Parathyroid adenoma (tissue), 2 donors: ENCODE results near the gene CARD9.

Experiments used
- H2AFZ ChIP-seq: fragments of 300-600 bp; sonication (generic); one replicate; pipeline ENCODE4 v1.7.0; 2017; ENCODE audit warnings: antibody characterized with exemption, mild to moderate bottlenecking
- H3K27ac ChIP-seq: fragments of 300-600 bp; sonication (generic); one replicate; pipeline ENCODE4 v1.7.0; 2017
- H3K27me3 ChIP-seq: fragments of 300-600 bp; sonication (generic); one replicate; pipeline ENCODE4 v1.7.0; 2017; ENCODE audit warnings: low read length; ENCODE audit not compliant: control insufficient read depth, insufficient read depth
- H3K36me3 ChIP-seq: fragments of 300-600 bp; sonication (generic); one replicate; pipeline ENCODE4 v1.7.0; 2017; ENCODE audit warnings: low read length; ENCODE audit not compliant: control insufficient read depth, insufficient read depth
- H3K4me1 ChIP-seq: fragments of 300-600 bp; sonication (generic); one replicate; pipeline ENCODE4 v1.7.0; 2017; ENCODE audit warnings: control low read depth
- H3K4me2 ChIP-seq: fragments of 300-600 bp; sonication (generic); one replicate; pipeline ENCODE4 v1.7.0; 2017; ENCODE audit warnings: low read length
- H3K4me3 ChIP-seq: fragments of 300-600 bp; sonication (generic); one replicate; pipeline ENCODE4 v1.7.0; 2017; ENCODE audit warnings: low read depth, low read length
- H3K79me2 ChIP-seq: fragments of 300-600 bp; sonication (generic); one replicate; pipeline ENCODE4 v1.7.0; 2017; ENCODE audit warnings: control low read depth
- H3K9ac ChIP-seq: fragments of 300-600 bp; sonication (generic); one replicate; pipeline ENCODE4 v1.7.0; 2017; ENCODE audit warnings: mild to moderate bottlenecking
- H3K9me3 ChIP-seq: fragments of 300-600 bp; sonication (generic); one replicate; pipeline ENCODE4 v1.7.0; 2017; ENCODE audit warnings: low read length; ENCODE audit not compliant: control insufficient read depth
- CTCF ChIP-seq: fragments of 300-600 bp; sonication (generic); IDR thresholded peaks from one replicate; pipeline ENCODE4 v1.7.0; 2017; ENCODE audit warnings: antibody characterized with exemption, mild to moderate bottlenecking
- donor health status: primary hyperparathyroidism.

Gene CARD9

GRCh38 chr9:136341769-136342168, 31.7 kb downstream of the CARD9 start:
- no peak overlapping the region for H2AFZ ChIP-seq
- no peaks in the 10 kb centered on the region for H3K79me2 ChIP-seq
- no peak overlapping the region for H3K4me2 ChIP-seq
- H3K4me3 ChIP-seq: no peak overlapping the region
- no peaks in the 10 kb centered on the region for H3K9me3 ChIP-seq
- peaks cover 5% of the 10 kb centered on the region for H3K4me1 ChIP-seq
- no peak overlapping the region for H3K27ac ChIP-seq
- no peak overlapping the region for H3K9ac ChIP-seq
- no peak for TF ChIP-seq CTCF
- H3K36me3 ChIP-seq: no peaks in the 10 kb centered on the region
- H3K27me3 ChIP-seq: no peaks in the 10 kb centered on the region

GRCh38 chr9:136341042-136341655, 32.3 kb downstream of the CARD9 start:
- Histone ChIP-seq H3K9me3 (no peaks in the 10 kb centered on the region), H3K27me3 (no peaks in the 10 kb centered on the region), H3K4me1 (peaks cover 5% of the 10 kb centered on the region), H3K27ac (no peak overlapping the region), H2AFZ (no peak overlapping the region), H3K36me3 (no peaks in the 10 kb centered on the region), H3K4me2 (no peak overlapping the region), H3K79me2 (no peaks in the 10 kb centered on the region), H3K9ac (no peak overlapping the region), H3K4me3 (no peak overlapping the region)
- TF ChIP-seq CTCF: no peak

GRCh38 chr9:136340356-136341041, 33.0 kb downstream of the CARD9 start:
- Histone ChIP-seq H3K27ac (no peak overlapping the region), H3K4me1 (peaks cover 5% of the 10 kb centered on the region)

GRCh38 chr9:136339958-136340310, 33.5 kb downstream of the CARD9 start:
- no peaks in the 10 kb centered on the region for H3K27me3 ChIP-seq
- H3K4me2 ChIP-seq: no peak overlapping the region
- TF ChIP-seq CTCF: no peak
- no peaks in the 10 kb centered on the region for H3K9me3 ChIP-seq
- H2AFZ ChIP-seq: no peak overlapping the region
- no peak overlapping the region for H3K9ac ChIP-seq
- no peaks in the 10 kb centered on the region for H3K79me2 ChIP-seq
- no peak overlapping the region for H3K27ac ChIP-seq
- peaks cover 5% of the 10 kb centered on the region for H3K4me1 ChIP-seq
- H3K4me3 ChIP-seq: no peak overlapping the region
- H3K36me3 ChIP-seq: no peaks in the 10 kb centered on the region

More at GRCh38 chr9:136340356-136341041, 33.0 kb downstream of the CARD9 start:
- Histone ChIP-seq H2AFZ (no peak overlapping the region), H3K79me2 (no peaks in the 10 kb centered on the region), H3K4me3 (no peak overlapping the region), H3K9ac (no peak overlapping the region), H3K36me3 (no peaks in the 10 kb centered on the region), H3K27me3 (no peaks in the 10 kb centered on the region), H3K9me3 (no peaks in the 10 kb centered on the region), H3K4me2 (no peak overlapping the region)
- TF ChIP-seq CTCF: no peak
